Right renal cortex interstitium (tissue), 3 donors: Measurements from ENCODE around the gene DNASE1L2. TPM values are rescaled to one million over a fixed set of nuclear protein-coding genes. Genes with fewer than 3 reads are reported as not detected.
"Not testable (repeated sequence)": the region's sequence is repeated elsewhere in the genome, so short reads cannot be mapped to it uniquely, and the experiment has no call there.

Experiments
- DNase-seq, 3 donors: peaks; one replicate each; pipeline ENCODE4 v3.0.0-alpha.2; 2013; ENCODE audit warnings: low read depth in 3 of 3, low spot score in 2 of 3
- polyA plus RNA-seq, 3 donors: library from polyadenylated mRNA; unstranded; fragments of 120-200 nt; gene quantifications; one replicate each; pipeline ENCODE4 v1.2.1, GENCODE V29; 2013; ENCODE audit not compliant: insufficient read length in 3 of 3

The DNASE1L2 gene
- polyA plus RNA-seq, 3 donors, result 0.68 to 0.74 (median 0.74) TPM

DNA sequence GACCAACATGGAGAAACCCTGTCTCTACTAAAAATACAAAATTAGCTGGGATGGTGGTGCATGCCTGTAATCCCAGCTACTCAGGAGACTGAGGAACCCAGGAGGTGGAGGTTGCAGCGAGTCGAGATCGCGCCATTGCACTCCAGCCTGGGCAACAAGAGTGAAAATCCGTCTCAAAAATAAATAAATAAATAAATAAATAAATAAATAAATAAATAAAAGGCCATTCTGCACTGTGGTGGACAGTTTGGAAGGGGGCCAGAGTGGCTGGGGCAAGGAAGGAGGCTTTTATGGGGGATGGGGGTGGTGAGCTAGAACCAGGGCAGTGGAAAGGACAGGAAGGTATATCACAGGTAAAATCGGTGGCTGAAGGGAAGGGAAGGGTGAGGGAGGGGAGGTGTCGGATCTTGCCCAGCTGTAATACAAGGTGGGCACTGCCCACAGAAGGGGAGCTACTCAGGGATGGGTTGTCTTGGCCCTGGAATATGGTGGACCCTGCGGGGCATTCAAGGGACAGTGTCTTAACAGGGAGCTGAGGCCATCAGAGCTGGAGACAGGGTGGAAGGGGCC lies 33.0 kb upstream of the DNASE1L2 start:
- not testable (repeated sequence) for DNase-seq

DNA sequence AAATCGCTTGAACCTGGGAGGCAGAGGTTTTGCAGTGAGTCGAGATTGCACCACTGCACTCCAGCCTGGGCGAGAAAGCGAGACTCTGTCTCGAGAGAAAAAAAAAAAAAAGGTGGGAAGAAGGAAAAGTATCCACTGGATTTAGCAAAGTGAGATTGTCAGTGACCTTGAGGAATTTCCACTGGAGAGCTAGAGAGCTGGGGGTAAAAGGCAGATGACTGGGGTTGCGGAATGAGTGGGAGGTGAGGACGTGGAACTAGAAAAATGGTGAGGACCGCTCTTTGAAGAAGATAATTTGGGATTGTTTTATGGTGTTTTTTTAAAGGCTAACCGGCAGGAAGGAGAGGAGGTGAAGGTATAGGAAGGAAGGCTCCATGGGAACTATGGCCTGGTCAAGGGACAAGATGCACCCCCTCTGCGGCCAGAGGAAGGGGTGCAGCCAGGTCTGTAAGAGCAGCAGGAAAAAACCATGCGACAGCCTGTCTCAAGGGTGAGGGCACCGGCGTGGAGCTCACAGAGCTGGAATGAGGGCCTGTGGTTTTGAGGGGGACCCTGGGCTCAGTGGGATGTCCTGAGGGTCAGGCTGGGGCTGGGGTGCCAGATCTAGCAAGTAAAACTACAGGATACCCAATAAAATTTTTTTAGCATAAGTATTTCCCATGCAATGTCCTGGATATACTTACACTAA lies 31.7 kb upstream of the DNASE1L2 start:
- no peak for DNase-seq

DNA sequence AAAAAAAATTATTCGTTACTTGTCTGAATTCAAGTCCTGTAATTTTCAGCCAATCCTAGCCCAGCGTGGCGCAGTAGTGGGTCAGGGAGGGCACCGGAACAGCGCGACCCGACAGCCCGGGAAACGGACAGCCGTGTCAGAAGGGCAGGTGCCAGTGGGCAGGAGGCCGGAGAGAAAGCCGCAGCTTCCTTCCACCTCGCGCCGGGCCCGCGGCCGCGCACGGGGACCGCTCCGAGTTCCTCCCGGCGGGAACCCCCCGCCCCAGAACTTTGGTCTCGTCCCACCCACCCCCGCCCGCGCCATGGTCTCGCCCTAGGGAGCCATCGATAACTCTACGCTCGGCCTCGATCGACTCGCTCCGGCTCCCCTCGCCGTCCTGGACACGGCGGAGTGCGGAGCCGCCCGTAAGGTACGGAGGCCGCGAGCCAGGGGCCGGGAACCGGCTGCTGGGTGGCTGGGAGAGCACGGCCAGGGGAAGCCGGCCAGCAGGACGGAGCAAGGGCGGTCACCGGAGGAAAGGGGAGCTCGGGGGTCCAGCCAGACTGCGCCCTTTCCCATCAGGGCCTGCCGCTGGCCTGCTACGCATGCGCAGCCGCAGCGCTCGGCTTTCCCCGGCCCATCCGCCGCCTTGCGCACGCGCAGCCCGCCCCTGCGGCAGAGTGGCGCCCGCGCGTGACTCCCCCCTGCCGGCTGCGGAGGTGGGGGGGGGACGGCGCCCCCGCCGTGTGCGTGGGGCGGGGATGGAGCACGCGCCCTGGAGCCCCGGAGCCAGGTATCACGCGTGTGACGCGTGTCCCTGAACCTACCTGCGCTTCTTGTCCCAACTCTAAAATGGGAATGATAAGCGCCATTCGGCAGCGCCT lies 30.9 kb upstream of the DNASE1L2 start, which contains the start of gene MLST8:
MLST8 (plus strand) TSS at position 351 of the 863 bp plus-strand sequence. CDS start 632 bp downstream, outside the sequence.
- DNase-seq, result peak in 2 of 3 donors; percentile 76 to 77

DNA sequence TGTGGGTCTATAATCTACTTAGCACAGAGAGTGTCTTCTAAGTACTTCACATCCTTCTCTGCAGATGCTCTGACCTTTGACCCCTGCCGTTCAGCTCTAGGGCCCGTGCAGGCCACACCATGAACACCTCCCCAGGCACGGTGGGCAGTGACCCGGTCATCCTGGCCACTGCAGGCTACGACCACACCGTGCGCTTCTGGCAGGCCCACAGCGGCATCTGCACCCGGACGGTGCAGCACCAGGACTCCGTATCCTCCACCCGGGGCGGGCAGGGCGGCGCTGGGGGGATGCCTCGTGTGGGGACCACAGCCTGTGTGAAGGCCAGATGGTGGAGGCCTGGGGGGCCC lies 30.3 kb upstream of the DNASE1L2 start:
- no peak for DNase-seq

DNA sequence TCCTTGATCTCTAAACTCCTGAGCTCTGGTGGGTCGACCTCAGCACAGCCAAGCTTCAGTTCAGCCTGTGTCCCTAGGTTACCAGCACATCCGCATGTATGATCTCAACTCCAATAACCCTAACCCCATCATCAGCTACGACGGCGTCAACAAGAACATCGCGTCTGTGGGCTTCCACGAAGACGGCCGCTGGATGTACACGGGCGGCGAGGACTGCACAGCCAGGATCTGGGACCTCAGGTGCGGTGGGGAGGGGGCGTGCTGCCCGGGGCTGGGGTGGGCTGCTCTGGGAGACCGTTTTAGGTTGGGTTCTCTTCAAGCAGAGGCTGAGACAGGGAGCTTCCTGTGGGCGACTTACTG lies 29.8 kb upstream of the DNASE1L2 start:
- DNase-seq, result no peak

DNA sequence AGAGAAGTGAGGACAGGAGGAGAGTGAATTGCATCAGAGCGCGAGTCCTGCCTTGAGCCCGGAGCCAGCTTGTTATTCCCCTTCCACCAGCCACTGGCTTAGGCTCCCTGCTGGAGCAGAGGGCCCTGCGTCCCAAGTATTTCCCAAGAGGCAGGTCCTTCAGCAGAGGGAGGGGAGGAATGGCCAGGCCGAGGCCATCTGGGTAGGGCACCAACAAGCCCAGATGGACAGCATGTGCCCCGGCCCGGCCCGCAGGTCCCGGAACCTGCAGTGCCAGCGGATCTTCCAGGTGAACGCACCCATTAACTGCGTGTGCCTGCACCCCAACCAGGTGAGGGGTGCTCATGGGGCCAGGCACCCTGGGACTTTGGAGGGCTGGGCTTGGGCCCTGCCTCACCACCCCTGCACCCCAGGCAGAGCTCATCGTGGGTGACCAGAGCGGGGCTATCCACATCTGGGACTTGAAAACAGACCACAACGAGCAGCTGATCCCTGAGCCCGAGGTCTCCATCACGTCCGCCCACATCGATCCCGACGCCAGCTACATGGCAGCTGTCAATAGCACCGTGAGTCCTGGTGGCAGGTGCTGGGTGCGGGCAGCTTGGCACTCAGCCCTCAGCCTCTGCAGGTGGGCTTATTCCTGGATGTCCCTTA lies 29.3 kb upstream of the DNASE1L2 start:
- no peak for DNase-seq

DNA sequence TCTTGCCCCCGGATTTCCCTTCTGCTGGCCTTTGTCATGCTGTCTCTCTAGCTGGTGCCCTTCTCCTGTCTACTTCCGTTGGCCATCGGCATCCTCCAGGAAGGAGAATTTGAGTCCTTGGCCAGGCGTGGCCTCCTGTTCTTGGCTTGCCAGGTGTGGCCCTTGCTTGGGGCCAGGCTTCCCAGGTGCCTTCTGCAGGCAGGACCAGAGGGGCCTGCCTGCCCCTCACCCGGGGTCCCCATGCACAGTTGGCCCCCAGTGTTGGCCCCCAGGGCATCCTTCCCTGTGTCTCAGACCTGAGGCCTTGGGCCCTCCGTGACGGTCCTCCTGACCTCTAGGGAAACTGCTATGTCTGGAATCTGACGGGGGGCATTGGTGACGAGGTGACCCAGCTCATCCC lies 28.4 kb upstream of the DNASE1L2 start:
- no peak for DNase-seq

DNA sequence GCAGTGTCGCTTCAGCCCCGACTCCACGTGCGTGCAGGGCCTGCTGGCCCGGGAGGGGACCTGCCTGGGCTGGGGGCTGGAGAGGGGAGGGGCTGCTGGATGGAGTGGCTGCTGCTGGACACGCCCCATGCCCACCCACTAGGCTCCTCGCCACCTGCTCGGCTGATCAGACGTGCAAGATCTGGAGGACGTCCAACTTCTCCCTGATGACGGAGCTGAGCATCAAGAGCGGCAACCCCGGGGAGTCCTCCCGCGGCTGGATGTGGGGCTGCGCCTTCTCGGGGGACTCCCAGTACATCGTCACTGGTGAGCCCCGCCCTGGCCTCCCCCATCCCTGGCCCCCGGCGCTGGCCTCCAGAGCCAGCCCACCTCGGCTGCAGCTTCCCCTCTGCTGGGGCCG lies 27.9 kb upstream of the DNASE1L2 start:
- DNase-seq, result no peak

DNA sequence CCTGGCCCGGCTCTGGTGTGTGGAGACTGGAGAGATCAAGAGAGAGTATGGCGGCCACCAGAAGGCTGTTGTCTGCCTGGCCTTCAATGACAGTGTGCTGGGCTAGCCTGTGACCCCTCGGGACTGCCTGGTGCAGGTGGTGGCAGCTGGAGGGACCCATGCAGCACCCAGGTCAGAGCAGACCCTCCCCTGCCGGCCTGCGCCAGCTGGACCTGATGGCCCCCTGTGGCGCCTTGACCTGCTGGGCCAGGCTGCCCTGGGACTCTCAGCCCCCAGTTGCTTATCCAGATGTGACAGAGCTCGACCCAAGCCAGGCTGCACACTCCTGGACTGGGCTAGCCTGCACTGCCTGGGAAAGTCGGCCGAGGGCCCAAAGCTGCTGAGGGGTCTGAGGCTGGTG lies 27.5 kb upstream of the DNASE1L2 start:
- no peak for DNase-seq

DNA sequence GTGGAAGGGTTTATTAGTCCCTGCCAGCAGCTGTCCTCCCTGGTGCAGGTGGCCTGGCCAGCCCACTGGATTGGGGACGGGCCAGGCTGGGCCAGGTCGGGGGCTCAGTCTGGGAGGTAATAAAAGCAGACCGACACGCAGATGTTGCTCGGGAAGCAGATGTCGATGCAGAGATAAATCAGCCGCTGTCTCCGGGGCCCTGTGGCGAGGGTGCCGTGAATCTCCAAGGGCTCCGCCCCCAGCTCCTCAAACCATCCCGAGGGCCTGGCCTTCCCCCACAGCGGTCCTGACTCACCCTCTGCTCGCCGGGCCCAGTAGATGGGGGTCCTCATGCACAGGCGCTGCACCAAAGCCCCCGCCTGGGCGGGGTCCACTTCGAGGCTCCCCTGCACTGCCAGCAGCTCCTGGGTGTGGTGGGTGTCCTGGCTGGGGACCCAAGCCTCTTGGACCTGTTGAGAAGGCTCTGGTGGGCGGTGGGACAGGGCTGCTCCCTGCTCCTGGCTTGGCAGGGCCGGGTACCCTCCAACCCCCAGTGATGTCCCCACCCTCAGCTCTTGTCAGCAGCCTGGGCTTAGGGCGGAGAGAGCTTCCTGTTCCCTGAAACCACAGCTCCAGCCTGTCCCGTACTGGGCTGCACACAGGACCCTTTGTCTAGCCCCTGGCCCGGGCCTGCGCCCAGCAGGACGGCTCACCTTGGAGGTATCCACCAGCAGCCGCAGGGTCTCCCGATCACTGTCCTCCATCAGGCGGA lies 26.8 kb upstream of the DNASE1L2 start:
- no peak for DNase-seq

DNA sequence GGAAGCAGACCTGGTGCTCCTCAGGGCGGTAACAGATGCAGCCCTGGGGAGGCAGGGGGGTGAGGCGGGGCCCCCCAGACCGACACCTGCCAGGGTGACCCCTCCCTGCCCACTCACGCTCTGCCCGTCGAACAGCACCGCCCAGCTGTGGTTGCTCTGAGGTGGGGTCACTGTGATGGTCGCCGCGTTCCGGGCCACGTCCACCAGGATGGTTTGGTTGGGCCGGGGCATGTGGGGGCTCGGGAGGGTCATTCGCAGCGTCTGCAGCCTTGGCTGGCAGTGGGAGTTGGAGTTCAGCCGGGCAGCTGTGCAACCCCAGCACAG lies 26.3 kb upstream of the DNASE1L2 start:
- DNase-seq, result no peak

DNA sequence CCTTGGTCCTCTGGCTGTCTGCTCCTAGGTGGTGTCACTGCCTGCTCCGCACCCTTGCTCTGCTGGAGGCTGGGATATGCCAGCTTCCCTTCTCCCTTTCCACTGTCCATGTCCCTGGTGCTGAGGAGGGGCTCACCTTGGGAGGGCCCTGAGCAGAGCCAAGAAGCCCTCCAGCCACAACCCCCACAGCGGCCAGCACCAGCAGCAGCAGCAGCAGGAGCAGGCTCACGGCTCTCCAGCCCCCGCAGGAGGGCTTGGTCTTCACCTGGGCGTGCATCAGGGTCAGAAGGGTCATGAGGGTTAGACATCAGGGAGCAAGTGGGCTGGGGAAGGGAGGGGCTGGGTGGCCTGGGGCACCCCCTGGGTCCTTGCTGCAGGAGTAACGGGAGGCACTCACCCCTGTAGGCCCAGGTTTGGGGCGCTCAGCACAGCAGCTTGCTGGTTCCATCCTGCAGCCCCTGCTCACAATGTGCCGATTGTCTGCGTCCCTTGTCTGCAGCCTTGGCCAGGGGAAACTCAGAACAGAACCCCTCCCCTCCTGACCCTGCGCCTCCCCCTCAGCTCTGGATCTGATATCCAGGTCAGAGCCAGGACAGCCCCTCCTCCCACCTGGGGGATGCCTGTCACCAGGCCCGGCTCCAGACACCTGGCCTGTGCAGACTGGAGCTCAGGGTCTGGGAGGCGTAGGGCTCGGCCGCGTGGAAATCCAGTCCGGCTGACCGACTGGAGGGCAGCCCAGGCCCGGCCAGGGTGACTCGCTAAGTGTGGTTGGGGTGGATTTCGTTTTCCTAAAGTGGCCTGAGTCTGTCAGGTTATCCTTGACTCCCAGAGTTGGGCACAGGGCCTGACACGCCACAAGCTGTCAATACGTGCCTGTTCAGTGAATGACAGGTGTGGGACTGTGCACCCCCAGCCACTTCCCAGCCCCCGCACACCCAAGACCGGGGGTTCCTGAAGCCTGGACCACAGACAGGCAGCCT lies 25.6 kb upstream of the DNASE1L2 start, which contains the start of gene BRICD5:
BRICD5 (minus strand) TSS at position 478 of the 980 bp plus-strand sequence; CDS start at position 448, 30 bp downstream.
- no peak for DNase-seq

DNA sequence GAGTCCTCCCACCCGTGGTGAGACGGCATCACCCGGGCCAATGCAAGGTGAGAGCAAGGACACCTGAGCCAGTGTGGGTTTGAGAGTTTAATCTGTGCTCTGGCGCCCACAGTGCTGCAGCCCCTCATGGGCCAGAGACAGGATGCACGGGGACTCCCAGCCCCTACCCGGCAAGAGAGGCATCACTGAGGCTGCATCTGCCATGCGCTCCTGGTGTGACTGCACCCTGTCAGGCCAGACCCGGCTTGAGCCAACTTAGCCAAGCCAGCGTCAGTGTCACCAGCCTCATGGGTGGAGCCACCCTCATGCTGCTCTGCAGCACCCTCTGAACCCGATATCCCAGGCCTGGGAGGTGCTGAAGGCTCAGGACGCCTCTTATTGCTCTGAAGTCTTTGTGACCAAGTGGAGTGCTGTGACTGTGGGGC lies 24.3 kb upstream of the DNASE1L2 start:
- no peak for DNase-seq

DNA sequence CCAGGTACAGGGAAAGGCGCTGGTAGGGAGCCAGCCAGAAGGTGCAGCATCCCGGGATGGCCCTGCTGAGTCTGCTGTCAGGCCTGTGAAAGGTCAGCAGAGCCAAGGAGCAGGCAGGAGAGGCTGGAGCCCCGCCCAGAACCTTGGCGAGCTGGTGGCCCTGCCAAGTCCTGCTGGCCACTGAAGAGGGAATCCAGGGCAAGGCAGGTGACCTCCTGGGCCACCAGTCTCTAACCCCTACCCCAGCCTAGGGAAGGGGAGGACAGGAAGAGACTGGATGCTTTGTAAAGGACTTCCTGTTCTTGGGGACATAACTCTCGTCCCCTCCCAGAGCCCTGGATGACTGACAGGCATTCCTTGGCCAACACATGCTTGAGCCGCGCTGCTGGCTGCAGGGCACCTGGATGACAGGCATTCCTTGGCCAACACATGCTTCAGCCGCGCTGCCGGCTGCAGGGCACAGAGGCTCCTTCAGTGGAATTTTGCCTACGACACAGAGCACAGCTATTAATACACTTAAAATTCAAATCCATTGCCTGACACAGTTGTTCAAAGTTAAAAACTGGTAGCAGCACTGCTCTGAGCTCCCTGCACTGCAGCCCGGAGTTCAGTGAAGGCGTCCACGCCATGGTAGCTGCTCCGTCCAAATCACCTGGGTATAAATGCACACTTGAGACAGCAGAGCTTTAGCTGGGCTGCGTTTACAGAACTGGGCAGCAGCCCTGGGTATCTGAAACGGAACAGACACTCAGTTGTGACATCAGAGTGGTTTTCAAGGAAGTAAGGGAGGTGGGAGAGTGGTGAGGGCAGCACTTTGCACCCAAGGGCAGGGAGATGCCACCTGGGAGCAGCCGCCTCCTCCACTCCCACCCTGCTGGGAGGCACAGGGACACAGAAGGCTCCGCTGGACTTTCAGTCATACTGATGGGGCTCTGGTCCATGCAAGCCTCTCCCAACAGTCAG lies 23.6 kb upstream of the DNASE1L2 start:
- no peak for DNase-seq

DNA sequence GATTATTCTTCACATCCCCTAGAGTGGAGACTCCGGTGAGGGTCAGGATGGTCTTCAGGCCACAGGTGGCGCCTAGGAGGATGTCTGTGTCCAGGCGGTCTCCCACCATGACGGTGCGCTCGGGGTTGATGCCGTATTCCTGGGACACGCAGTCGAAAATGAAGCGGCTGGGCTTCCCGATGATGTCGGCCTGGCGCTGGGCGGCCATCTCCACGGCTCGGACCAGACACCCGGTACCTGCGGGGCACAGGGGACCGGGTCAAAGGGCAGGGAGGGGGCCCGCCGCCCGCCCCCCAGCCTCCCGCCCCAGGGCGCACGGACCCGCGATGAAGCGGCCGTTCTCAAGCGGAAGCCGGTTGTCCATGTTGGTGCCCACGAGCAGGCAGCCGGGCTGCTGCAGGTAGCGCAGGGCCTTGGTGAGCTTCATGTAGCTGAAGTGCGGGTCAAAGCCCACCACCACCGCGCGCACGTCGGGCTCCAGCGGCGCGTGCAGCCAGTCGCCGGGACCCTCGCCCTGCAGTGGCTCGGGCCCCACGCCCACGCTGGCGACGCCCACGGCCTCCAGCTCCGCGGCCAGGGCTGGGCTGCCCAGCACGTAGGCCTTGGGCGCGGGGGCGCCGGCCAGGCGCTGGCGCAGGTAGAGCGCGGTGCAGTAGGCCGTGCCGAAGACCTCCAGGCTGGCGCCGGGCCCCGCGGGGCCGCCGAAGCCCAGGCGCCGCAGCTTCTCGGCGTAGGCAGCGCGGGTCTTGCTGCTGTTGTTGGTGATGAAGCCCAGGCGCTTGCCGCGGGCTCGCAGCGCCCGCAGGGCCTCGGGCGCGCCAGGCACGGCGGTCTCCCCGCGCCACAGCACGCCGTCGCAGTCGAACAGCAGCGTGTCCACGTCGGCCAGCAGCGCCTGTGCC lies 22.2 kb upstream of the DNASE1L2 start:
- no peak for DNase-seq

DNA sequence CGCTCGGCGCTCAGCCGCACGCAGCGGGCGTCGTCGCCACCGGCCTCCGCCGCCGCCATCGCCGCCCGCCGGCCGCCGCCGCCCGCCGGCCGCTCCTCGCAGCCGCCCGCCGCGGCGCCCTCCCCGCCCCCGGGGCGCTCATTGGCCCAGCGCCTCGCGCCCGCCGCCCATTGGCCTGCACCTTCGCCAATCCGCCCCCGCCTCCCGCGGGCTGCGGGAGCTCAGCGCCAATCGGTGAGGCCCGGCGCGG lies 21.6 kb upstream of the DNASE1L2 start, which contains the start of gene PGP:
PGP (minus strand) TSS at position 122 of the 250 bp plus-strand sequence; CDS start at position 59, 63 bp downstream.
- no peak for DNase-seq

DNA sequence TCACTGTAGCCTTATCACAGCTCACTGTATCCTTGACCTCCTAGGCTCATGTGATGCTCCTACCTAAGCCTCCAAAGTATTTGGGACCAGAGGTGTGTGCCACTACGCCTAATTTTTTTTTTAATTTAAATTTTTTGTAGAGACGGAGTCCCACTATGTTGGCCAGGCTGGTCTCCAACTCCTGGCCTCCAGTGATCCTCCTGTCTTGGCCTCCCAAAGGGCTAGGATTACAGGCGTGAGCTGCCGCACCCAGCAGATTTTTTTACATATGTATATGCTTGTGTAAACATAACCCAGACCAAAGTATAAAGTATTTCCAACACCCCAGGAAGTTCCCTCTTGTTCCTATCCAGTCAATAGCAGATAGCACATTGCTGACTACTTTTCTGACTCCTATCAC lies 19.9 kb upstream of the DNASE1L2 start:
- DNase-seq, result no peak
